NCI-H1417 treated with DMSO at 0.1 percent for 48 hours (cell line): ENCODE data around the gene EXOC6.

Experiments used
- DNase-seq: peaks from one replicate; lab custom pipeline; 2025; lab: John Stamatoyannopoulos, UW

Gene EXOC6, protein sequence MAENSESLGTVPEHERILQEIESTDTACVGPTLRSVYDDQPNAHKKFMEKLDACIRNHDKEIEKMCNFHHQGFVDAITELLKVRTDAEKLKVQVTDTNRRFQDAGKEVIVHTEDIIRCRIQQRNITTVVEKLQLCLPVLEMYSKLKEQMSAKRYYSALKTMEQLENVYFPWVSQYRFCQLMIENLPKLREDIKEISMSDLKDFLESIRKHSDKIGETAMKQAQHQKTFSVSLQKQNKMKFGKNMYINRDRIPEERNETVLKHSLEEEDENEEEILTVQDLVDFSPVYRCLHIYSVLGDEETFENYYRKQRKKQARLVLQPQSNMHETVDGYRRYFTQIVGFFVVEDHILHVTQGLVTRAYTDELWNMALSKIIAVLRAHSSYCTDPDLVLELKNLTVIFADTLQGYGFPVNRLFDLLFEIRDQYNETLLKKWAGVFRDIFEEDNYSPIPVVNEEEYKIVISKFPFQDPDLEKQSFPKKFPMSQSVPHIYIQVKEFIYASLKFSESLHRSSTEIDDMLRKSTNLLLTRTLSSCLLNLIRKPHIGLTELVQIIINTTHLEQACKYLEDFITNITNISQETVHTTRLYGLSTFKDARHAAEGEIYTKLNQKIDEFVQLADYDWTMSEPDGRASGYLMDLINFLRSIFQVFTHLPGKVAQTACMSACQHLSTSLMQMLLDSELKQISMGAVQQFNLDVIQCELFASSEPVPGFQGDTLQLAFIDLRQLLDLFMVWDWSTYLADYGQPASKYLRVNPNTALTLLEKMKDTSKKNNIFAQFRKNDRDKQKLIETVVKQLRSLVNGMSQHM

DNA sequence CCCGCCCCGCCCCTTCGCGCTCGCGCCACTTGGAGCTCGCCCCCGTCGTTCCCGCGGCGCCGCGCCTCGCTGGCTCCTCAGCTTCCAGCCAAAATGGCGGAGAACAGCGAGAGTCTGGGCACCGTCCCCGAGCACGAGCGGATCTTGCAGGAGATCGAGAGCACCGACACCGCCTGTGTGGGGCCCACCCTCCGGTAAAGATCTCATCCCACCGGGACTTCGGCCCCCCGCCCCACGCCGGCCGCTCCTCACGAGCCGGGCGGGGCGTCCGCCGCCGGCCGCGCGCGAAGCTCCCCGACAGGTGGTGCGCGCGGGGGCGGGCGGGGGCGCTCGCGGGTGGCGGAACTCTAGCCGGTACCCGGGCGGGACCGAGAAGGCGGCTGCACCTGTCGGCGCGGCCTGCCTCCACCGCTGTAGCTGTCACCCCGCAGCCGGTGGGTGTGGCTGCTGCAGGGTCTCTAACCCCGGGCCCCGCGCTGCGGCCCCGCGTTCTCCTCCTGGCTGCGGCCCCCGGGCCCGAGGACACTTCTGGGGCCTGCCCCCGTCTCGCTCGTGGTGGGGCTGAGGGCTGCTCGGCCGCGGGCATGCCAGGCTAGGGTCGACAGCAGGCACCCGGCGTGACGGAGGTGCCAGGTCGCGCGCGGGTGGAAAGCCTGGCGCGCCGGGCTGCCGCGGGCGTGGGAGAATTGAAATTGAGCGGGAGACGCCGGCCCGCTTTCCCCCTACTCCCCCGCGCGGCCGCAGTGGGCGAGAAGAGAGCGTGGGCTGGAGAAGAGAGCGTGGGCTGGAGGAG, at the start of gene EXOC6:
Gene EXOC6, plus strand, starts transcription at position 80 of the 793 bp plus-strand sequence. Its CDS starts 14 bp downstream, at position 94.
- DNase-seq = no peak

DNA sequence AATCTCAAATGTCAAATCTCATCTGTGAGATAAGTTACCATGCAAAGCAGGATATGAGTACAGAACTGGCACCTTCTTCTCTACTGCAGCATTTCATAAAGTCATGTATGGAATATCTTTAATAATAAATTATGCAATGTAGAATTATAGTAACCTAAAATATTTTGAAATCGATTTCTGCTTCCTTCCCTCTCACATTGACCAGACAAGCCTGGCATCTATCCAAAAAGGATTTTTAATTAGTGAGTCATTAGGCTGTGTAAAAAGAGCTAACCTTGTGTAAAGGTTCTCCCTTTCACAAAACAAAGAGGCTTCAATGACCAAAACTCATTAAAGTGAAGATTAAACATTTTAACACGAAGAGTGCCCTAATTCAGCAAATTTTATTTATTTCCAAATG, 48.8 kb upstream of the EXOC6 start:
- no peak for DNase-seq

DNA sequence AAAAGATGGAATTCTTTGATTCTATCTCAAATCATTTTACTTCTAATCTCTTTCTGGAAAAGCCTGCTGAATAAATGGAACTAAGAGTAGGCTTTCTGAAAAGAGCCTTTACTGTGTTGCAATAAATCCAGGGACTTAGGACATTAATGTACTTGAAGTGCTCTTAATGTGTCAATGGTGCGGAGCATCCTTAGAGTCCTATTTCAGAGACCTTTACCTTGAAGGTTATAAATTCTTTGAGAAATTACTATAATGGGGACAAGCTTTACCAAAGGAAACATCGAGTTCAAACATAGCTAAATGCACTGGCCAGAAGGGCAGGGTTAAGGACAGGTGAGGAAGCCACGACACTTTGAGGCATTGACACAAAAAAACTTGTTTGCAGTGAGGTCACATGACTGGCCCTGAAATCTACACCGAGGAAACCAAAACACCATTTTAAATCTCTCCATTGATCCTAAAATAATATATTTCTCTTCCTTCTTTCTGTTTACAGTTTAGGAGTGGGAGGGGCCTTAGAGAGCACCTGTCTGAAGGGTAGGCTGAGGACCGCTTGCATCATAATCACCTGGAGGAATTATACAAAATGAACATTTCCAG, 48.1 kb upstream of the EXOC6 start:
- no peak for DNase-seq

DNA sequence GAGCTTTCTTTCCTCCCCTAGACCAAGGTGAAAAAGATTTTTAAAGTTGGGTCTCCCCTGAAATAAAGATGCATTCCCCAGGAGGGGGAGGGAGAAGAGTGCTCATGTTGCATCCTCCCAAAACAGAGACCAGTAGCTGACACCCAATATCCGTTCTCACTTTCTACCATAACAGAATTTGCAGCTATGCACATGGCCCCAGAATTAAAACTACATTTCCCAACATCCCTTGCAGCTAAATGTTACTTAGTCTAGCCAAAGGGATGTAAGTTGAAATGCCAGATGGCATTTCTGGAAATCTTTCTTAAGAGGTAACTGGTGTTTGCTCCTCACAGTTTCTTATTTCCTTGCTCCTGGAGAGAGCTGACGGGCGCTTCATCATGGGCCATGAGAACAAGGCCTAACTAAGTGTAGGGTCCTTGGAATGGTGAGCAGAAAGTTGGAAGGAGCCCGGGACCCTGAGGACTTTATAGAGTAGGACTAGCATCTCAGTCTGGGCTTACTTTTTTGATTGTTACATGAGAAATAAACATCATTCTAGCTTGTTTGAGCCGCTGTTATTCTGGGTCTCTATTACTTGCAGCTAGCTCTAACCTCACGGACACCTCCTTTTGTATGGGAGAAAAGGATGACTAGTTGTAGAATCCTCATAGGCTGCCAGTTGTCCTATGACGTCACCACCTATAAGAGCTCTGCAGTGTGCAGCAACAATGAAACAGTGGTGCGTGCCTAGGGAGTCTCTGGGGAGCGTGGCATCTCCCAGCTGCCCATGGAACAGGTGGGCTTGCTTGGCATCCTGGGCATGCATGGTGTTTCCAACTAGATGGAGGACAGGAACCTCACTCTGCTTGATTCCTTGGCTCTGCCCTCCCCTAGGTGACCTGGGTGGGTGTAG, 46.1 kb upstream of the EXOC6 start:
- DNase-seq = no peak

DNA sequence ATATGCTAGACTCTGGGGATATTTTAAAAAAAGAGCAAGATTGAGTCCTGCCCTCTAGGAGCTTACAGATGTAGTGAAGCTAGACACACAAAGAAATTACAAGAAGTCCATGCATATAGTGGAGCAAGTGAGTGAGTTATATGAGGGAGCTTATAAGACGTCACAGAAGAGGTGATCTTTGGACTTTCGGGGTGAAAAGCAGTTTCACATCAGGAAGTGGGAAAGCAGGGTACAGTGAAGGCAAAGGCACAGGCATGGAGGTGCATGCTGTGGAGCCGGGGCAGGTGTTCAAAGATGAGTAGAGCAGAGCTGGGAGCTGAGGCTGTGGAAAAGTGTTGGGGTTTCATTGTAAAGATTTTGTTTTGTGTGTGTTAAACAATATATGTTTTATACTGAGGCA, 38.5 kb upstream of the EXOC6 start:
- no peak for DNase-seq

DNA sequence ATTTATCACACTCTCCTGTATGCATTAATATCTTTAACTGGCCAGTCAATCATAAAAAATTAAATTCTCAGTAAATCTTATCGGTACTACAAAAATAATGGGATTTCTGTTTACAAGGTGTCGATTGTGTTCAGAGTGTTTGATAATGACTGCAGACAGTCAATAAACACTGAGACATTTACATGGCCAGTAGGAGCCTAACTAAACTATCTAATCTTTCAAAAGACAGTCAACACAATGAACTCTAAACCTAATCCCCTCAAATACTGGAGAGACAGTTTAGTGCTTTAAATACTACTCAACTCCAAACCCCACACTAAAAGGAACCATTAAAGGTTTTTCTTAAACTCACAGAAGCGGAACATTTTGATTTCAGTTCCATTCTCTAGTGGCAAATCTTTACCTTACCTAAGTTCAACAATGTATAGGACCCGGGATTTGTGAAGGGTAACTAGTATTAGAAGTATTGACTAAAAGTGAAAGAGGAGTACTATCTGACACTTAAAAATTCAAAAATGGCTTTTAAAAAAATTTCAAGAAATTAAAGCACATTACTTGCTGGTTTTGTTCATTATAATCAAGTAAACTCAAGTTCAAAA, 37.3 kb upstream of the EXOC6 start:
- no peak for DNase-seq

DNA sequence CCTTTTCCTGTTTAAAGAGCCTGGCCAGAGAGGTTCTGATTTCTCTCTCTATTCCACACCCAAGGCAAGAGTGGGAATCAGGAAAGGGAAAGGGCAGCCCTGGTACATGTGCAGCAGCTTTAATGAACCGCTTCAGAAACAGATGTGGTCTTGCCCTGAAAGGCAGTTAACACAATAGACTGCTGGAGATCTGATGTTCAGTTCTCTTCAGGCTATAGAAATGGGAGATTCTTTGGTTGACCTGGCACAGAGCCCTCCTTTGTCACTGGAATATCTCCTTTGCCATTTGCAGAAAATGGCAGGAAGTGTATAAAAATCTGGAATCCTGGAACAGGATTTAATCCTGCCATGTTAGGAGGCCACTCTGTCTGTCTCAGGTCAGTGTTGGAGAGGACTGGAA, 36.3 kb upstream of the EXOC6 start:
- no peak for DNase-seq

DNA sequence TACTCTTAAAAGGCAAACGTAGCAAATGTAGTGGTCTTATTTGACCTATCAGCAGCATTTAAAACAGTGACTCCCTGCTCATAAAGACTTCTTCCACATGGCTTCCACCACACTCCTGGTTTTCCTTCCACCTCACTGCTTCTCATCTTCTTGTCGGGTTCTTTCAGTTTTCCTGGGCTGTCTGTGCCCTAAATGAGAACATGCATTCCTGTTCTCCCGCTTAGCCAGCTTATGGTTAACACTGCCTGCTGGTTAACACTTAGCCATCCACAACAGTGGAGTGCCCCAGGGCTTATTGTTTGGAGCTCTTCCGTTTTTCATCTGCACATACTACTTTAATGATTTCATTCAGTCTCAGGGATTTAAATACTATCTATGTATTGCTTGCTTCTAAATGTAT, 34.3 kb upstream of the EXOC6 start:
- DNase-seq = no peak

DNA sequence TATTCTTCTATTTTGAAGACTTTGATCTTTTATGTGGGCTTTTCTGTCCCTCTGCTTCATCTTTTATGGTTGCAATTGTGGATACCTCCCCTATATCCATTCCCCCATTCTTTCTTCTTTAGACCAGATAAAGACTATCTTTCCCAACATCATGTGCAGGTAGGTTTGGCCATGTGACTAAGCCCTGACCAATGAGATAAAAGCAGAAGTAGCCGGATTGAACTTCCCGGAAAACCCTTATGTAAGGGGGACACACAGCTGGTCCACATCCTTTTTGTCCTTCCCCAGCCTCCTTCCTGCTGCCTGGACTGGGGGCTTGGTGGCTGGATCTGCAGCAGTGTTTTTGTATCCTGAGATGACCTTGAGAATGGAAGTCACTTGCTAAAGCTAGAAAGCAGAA, 33.5 kb upstream of the EXOC6 start:
- no peak for DNase-seq

DNA sequence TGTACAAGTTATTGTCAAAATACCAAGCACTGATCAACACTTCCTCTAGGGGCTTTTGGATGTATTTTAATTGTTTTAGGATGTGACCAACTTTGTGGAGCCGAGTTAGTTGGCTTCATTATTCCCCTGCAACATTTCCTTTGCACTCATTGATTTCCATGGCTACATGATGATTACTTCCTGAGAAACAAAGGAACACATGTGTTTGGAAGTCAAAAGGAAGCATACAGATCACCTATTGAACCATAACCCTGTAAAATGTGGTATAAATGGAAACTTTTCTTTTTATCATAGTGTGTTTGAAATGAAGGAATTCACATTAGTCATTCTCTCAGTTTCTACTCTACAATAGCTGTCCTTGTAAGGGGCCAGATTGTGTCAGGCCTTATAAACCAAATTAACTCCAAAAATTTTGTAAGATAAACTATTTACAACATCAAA, 32.2 kb upstream of the EXOC6 start:
- no peak for DNase-seq

DNA sequence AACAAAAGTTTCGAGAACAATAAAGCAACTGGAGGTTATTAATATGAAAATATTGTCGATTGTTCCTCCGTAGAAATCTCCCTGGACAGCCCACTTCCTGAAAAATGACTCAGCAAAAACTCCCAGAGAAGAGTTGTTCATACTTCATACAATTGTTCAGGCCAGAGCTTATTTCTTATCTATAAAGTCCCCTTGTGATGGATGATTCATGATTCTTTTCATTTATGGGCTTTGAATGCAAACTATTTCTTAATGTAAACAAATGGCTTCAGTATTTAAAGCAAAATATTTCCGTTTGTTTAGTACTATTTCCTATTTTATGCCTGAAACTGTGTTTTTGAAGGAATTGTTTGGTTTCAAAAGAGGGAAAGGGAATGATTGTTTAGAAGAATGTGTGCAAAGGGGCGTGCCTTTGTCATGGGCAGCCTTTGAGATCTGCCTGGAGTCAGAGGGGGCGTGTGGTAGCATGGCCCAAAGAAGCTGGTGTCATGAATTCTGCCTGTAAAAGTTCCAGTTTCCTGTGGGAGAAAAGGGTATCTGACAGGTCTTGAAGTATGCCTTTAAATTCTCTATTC, 26.2 kb upstream of the EXOC6 start:
- DNase-seq = no peak

DNA sequence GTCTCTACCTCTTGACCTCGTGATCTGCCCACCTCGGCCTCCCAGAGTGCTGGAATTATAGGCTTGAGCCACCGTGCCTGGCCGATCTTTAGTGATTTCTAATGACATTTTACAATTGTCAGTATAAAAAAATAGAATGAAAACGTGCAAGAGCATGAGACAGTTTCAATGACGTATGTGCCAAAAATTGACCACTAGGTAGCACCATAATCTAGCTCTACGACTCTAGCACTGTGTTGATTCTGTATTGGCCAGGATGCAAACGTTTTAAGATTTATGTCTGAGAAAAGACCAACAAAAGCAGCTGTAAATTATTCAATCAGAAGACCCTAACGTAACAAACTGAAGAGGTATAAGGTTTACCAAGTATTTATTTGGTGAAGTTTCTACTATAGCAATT, 25.4 kb upstream of the EXOC6 start:
- no peak for DNase-seq

DNA sequence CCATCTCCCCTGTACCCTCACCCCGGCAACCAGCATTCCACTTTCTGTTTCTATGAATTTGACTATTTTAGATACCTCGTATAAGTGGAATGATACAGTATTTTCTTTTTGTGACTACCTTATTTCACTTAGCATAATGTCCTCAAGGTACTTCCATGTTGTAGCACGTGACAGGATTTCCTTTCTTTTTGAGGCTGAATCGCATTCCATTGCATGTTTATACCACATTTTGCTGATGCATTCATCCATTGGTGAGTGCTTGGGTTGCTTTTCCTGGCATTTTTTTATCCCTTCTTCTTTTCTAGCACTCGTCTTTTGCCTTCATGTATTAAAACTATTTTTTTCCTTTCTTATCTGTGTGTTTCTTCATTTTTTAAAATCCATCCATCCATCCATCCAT, 22.3 kb upstream of the EXOC6 start:
- DNase-seq = no peak

DNA sequence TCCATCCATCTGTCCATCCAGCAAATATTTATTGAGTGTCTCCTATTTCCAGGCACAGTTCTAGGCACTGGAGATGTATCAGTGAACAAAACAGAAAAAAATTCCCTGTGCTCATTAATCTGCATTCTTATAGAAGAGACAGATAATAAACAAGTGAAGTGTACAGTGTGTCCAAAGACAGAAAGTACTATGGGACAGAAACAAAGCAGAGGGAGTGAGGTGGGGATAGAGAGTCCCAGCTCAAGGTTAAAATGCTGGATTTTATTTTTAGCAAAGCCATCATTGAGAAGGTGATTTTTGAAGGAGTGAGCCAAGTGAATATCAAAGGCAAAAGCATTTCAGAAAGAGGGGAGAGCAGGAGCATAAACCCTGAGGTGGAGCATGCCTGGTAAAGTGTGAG, 21.8 kb upstream of the EXOC6 start:
- DNase-seq = no peak

DNA sequence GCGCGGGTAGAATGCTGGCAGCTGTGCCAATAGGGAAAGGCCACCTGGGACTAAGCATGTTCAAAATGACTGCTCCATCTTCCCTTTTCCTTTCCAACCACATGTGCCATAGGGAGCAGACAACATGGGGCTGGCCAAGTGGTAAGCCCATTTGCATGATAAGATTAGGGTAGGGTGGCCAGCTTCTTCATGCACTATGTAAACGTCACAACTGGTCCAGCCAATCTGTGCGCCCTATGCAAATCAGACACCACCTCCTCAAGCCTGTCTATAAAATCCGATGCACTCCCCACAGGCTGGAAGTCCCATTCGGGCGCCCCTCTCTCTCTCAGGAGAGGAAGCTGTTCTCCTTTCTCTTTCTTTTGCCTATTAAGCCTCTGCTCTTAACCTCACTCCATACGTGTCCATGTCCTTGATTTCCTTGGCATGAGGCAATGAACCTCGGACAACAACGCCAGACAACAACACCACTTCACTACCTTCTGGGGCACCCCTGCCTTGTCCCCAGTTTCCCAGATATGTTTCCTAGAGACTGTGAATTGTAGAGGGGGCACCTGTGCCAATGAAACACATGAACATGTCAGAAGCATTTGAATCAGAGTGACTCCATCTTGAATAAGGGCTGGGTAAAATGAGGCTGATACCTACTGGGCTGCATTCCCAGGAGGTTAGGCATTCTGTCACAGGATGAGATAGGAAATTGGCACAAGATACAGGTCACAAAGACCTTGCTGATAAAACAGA, 19.1 kb upstream of the EXOC6 start:
- no peak for DNase-seq

DNA sequence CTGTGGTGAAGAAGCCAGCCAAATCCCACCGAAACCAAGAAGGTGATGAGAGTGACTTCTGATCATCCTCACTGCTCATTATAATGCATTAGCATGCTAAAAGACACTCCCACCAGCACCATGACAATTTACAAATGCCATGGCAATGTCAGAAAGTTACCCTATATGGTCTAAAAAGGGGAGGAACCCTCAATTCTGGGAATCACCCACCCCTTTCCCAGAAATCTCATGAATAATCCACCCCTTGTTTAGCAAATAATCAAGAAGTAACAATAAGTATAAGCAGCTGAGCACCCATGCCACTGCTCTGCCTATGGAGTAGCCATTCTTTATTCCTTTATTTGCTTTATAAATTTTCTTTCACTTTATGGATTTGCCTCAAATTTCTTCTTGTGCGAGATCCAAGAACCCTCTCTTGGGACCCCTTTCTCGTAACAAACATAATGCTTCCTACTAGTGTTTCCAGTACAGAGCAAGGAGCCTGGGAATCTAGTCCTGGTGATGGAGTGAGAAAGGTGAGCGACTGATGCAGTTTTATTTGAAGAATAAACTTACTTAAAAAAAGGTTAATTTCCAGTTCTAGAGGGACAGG, 18.4 kb upstream of the EXOC6 start:
- DNase-seq = no peak

DNA sequence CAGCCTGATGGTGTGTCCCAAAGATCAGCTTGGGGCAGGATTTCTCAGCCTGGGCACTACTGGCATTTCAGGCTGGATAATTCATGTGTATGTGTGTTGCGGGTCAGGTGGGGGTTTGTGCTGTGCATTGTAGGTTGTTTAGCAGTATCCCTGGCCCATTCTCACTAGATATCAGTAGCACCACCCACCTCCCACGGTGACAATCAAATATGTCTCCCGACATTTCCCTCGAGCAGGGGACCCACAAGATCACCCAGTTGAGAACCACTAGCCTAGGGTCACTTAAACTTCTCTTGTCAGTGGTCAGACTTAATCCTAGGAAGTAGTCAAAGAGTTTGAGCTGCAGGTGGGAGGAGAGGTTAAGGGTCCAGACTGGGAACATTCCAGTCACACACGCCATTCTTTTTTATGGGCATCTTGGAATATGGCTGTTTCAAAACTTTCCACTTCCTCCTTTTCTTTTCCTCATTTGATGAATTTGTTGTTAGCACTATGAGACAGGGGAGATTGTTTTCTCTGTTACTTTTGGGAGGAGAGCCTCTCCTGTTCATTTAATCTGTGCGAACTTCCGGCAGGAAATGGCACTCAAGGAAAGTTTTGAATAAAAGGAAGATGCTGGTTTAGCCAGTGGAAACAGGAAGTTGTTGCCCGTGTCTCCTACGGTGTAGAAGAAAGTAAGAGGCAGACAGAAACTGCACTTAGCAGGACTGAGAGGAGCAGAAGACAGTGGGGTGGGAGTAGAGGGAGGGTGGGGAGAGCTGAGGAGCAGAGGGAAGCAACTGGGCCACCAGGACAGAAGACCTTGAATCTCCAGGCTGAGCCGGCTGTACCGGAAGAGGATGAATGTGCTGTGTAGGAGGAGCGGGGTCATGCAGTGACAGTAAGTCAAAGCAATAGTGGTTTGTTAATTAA, 17.6 kb upstream of the EXOC6 start:
- no peak for DNase-seq

DNA sequence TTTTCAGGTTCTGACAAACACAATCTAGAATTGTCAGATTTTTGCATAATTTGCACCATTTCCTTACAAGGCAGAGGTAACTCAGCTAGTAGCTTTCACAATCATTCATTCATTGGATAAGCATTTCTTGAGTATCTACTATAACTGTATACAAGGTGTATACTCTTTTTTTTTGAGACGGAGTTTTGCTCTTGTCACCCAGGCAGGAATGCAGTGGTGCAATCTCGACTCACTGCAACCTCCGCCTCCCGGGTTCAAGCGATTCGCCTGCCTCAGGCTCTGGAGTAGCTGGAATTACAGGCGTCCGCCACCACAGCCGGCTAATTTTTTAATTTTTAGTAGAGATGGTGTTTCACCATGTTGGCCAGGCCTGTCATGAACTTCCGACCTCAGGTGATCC, 16.2 kb upstream of the EXOC6 start:
- no peak for DNase-seq
